Measurements from ENCODE around the gene KRTAP13-3.

The KRTAP13-3 gene

GRCh38 chr21:30425826-30426225 lies at the start of gene KRTAP13-3:
KRTAP13-3 (minus strand) TSS chr21:30425926; CDS start chr21:30425912, 14 bp downstream.
- no peak for DNase-seq (ENCODE audit: low read depth in 2 of 2)

- DNase-seq (ENCODE audit: low read depth in 2 of 2): no peak
Observed at GRCh38 chr21:30468900-30469714, 43.4 kb upstream of the KRTAP13-3 start.

GRCh38 chr21:30463713-30464112 lies 38.0 kb upstream of the KRTAP13-3 start:
- DNase-seq (ENCODE audit: low read depth in 2 of 2): no peak

- DNase-seq (ENCODE audit: low read depth in 2 of 2): no peak
Observed at GRCh38 chr21:30448514-30448913, 22.8 kb upstream of the KRTAP13-3 start.

GRCh38 chr21:30447056-30447455 lies 21.3 kb upstream of the KRTAP13-3 start:
- no peak for DNase-seq (ENCODE audit: low read depth in 2 of 2)

- DNase-seq (ENCODE audit: low read depth in 2 of 2): no peak
Observed at GRCh38 chr21:30444204-30444603, 18.5 kb upstream of the KRTAP13-3 start.

GRCh38 chr21:30443226-30443625 lies 17.5 kb upstream of the KRTAP13-3 start:
- no peak for DNase-seq (ENCODE audit: low read depth in 2 of 2)

- no peak for DNase-seq (ENCODE audit: low read depth in 2 of 2)
Observed at GRCh38 chr21:30439975-30440374, 14.2 kb upstream of the KRTAP13-3 start, which contains the start of gene KRTAP15-1. KRTAP15-1 (plus strand) TSS chr21:30440275; CDS start chr21:30440328, 53 bp downstream.

GRCh38 chr21:30437010-30437565 lies 11.4 kb upstream of the KRTAP13-3 start:
- no peak for DNase-seq (ENCODE audit: low read depth in 2 of 2)

- DNase-seq (ENCODE audit: low read depth in 2 of 2): peak in 1 of 2 donors; percentile 1
Observed at GRCh38 chr21:30434033-30434631, 8.4 kb upstream of the KRTAP13-3 start.

GRCh38 chr21:30430170-30430655 lies 4.5 kb upstream of the KRTAP13-3 start, which contains the start of gene KRTAP13-4:
KRTAP13-4 (plus strand) TSS chr21:30430220; CDS start chr21:30430276, 56 bp downstream.
- DNase-seq (ENCODE audit: low read depth in 2 of 2): no peak

- no peak for DNase-seq (ENCODE audit: low read depth in 2 of 2)
Observed at GRCh38 chr21:30426731-30427130, 1.0 kb upstream of the KRTAP13-3 start.

- DNase-seq (ENCODE audit: low read depth in 2 of 2): no peak
Observed at GRCh38 chr21:30415993-30416392, 9.7 kb downstream of the KRTAP13-3 start.

- DNase-seq (ENCODE audit: low read depth in 2 of 2): no peak
Observed at GRCh38 chr21:30408782-30409494, 16.8 kb downstream of the KRTAP13-3 start.

- no peak for DNase-seq (ENCODE audit: low read depth in 2 of 2)
Observed at GRCh38 chr21:30395731-30396130, 30.0 kb downstream of the KRTAP13-3 start, which contains the start of gene KRTAP13-1. KRTAP13-1 (plus strand) TSS chr21:30396031; CDS start chr21:30396087, 56 bp downstream.

GRCh38 chr21:30391492-30392025 lies 34.2 kb downstream of the KRTAP13-3 start:
- no peak for DNase-seq (ENCODE audit: low read depth in 2 of 2)

- DNase-seq (ENCODE audit: low read depth in 2 of 2): no peak
Observed at GRCh38 chr21:30382201-30382600, 43.5 kb downstream of the KRTAP13-3 start.
